WTC11 (cell line): ENCODE results near the gene EIF4G3. TPM values are rescaled to one million over a fixed set of nuclear protein-coding genes. Genes with fewer than 3 reads are reported as not detected.
A peak's percentile ranks its signal among the peaks of the same experiment; 100 is the strongest.

Source experiments
- ATAC-seq: fragments of 200-7000 bp; cut with Tn5 transposase; 2 replicates; pipeline ENCODE4 v1.10.0; 2021; ENCODE audit warnings: mild to moderate bottlenecking, moderate library complexity
- CTCF ChIA-PET: fragments of 300-600 bp; sonication (Branson Sonifier 250); formaldehyde crosslinking; loops from one replicate; lab custom pipeline; 2021; ENCODE audit warnings: antibody characterized with exemption; lab: Charles Lee
- POLR2A ChIA-PET: fragments of 350-600 bp; sonication (Branson Sonifier 250); formaldehyde crosslinking; loops from one replicate; lab custom pipeline; 2021; ENCODE audit warnings: antibody characterized with exemption; lab: Charles Lee
- DNase-seq: peaks from one replicate; pipeline ENCODE4 v3.0.0; 2021; ENCODE audit warnings: low spot score
- H3K27ac Mint-ChIP-seq: 2 replicates; pipeline ENCODE4 v1.8.0; 2021; ENCODE audit warnings: mixed read lengths
- H3K27me3 Mint-ChIP-seq: 2 replicates; pipeline ENCODE4 v1.8.0; 2021; ENCODE audit warnings: low read depth, mild to moderate bottlenecking, moderate library complexity, mixed read lengths
- H3K36me3 Mint-ChIP-seq: 2 replicates; pipeline ENCODE4 v1.8.0; 2021; ENCODE audit warnings: mixed read lengths
- H3K4me1 Mint-ChIP-seq: 2 replicates; pipeline ENCODE4 v1.8.0; 2022; ENCODE audit warnings: mixed read lengths
- H3K4me3 Mint-ChIP-seq: 2 replicates; pipeline ENCODE4 v1.8.0; 2021; ENCODE audit warnings: mild to moderate bottlenecking, moderate library complexity, mixed read lengths
- H3K9me3 Mint-ChIP-seq: 2 replicates; pipeline ENCODE4 v1.8.0; 2021; ENCODE audit warnings: mixed read lengths
- CREB1 ChIP-seq: sonication (generic); formaldehyde crosslinking; IDR thresholded peaks from 2 replicates; pipeline ENCODE4 v1.8.0; 2023; ENCODE audit warnings: mild to moderate bottlenecking, missing genetic modification reagents
- ETV6 ChIP-seq: sonication (generic); formaldehyde crosslinking; IDR thresholded peaks from 2 replicates; pipeline ENCODE4 v1.8.1; 2022; ENCODE audit warnings: mild to moderate bottlenecking, missing genetic modification reagents
- NFYB ChIP-seq: sonication (generic); formaldehyde crosslinking; conservative IDR thresholded peaks from 2 replicates; pipeline ENCODE4 v1.8.0; 2022; ENCODE audit warnings: low read depth, missing genetic modification reagents
- ZBTB21 ChIP-seq: sonication (generic); formaldehyde crosslinking; IDR thresholded peaks from 2 replicates; pipeline ENCODE4 v1.8.1; 2023; ENCODE audit warnings: mild to moderate bottlenecking, missing genetic modification reagents, borderline replicate concordance
- total RNA-seq: library from RNA; stranded (reverse); gene quantifications from 3 replicates; pipeline ENCODE4 v1.2.3, GENCODE V29; 2021
- TF ChIP-seq, protein P1 (sequence below): sonication (generic); formaldehyde crosslinking; conservative IDR thresholded peaks from 2 replicates; pipeline ENCODE4 v1.8.1; 2022; ENCODE audit warnings: mild to moderate bottlenecking, missing genetic modification reagents
- TF ChIP-seq, protein P2 (sequence below): sonication (generic); formaldehyde crosslinking; IDR thresholded peaks from 2 replicates; pipeline ENCODE4 v1.8.1; 2023; ENCODE audit warnings: mild to moderate bottlenecking, missing genetic modification reagents, moderate library complexity
- TF ChIP-seq, protein P3 (sequence below): sonication (generic); formaldehyde crosslinking; IDR thresholded peaks from 2 replicates; pipeline ENCODE4 v1.8.0; 2022; ENCODE audit warnings: mild to moderate bottlenecking, missing genetic modification reagents
- TF ChIP-seq, protein P4 (sequence below): sonication (generic); formaldehyde crosslinking; IDR thresholded peaks from 2 replicates; pipeline ENCODE4 v1.8.0; 2023; ENCODE audit warnings: missing genetic modification reagents, mild to moderate bottlenecking, borderline replicate concordance
- TF ChIP-seq, protein P5 (sequence below): fragments of 250-450 bp; sonication (Bioruptor Pico); conservative IDR thresholded peaks from 2 replicates; pipeline ENCODE4 v1.9.0; 2021; ENCODE audit warnings: mild to moderate bottlenecking
- TF ChIP-seq, protein P6 (sequence below): fragments of 250-450 bp; sonication (Bioruptor Pico); IDR thresholded peaks from 2 replicates; pipeline ENCODE4 v1.9.0; 2021; ENCODE audit warnings: mild to moderate bottlenecking

EIF4G3 gene
- total RNA-seq, 1 experiment from 2014 or later = 77.7 TPM

DNA sequence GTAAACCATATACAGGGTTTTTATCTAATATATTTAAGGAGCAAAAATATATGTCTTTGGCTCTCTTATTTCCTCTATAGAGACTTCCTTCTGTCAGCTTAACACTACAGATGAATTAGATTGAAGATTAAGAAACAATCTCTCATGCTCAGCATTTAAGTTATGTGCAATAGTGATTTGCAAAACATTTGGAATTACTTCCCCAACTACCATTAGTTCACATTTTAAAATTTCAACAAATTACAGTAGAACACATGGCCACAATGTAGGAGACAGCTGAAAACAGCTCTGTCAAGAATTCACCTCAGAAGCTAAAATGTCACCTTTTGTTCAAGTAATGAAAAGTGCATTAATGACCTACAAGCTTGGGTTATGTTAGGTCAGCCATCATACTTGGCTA is 177.9 kb downstream of the EIF4G3 start (continued):
- TF ChIP-seq, protein P1, sequence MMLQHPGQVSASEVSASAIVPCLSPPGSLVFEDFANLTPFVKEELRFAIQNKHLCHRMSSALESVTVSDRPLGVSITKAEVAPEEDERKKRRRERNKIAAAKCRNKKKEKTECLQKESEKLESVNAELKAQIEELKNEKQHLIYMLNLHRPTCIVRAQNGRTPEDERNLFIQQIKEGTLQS (CRISPR knock-in tag) = no peak
- TF ChIP-seq, protein P2, sequence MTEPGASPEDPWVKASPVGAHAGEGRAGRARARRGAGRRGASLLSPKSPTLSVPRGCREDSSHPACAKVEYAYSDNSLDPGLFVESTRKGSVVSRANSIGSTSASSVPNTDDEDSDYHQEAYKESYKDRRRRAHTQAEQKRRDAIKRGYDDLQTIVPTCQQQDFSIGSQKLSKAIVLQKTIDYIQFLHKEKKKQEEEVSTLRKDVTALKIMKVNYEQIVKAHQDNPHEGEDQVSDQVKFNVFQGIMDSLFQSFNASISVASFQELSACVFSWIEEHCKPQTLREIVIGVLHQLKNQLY (CRISPR knock-in tag) = no peak

DNA sequence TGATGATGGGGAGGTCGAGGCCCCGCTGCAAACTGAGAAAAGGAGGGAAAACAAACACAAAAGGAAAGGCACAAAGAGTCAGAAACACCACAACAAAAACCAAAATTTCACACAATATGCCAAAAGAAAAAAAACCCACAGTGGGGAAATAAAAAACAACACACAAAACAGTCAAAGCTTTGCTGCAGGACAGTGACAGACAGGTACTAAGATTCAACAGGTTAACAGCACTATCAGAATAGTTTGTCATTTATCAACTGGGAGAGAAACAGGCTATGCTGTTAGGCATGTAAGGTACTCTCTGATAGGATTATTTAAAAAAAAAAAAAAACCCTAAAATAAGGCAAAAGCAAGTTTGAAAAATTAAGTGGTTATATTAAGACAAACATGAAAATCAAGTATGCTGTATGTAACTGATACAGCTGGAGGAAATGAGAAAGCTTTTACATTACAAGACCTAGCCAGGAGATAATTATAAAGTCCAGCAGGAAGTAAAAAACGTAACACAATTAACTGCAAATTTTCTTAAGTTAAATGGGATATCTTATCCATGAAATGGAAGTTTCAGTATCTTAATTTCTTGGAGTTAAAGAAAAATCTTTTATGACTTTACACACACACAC is 179.0 kb downstream of the EIF4G3 start:
- H3K27me3 Mint-ChIP-seq = no peaks in the 10 kb centered on the region
- H3K27ac Mint-ChIP-seq = peak overlapping the region; percentile 28; the same call in 1 of the 2 replicates
- H3K9me3 Mint-ChIP-seq = no peaks in the 10 kb centered on the region
- no peaks in the 10 kb centered on the region for H3K36me3 Mint-ChIP-seq
- no peak for ATAC-seq
- no peak for DNase-seq
- H3K4me3 Mint-ChIP-seq = no peak overlapping the region
- ChIA-PET CTCF (no interaction called here), POLR2A (interaction anchor here (0.6 kb wide), 1 partner anchor 198 kb away, joined by 3 read pairs; no protein-coding TSS in a partner anchor)
- peaks cover 32% of the 10 kb centered on the region for H3K4me1 Mint-ChIP-seq
- TF ChIP-seq NFYB (CRISPR knock-in tag) (no peak), ZBTB21 (CRISPR knock-in tag) (no peak), CREB1 (CRISPR knock-in tag) (no peak), ETV6 (no peak)
- TF ChIP-seq, protein P3, sequence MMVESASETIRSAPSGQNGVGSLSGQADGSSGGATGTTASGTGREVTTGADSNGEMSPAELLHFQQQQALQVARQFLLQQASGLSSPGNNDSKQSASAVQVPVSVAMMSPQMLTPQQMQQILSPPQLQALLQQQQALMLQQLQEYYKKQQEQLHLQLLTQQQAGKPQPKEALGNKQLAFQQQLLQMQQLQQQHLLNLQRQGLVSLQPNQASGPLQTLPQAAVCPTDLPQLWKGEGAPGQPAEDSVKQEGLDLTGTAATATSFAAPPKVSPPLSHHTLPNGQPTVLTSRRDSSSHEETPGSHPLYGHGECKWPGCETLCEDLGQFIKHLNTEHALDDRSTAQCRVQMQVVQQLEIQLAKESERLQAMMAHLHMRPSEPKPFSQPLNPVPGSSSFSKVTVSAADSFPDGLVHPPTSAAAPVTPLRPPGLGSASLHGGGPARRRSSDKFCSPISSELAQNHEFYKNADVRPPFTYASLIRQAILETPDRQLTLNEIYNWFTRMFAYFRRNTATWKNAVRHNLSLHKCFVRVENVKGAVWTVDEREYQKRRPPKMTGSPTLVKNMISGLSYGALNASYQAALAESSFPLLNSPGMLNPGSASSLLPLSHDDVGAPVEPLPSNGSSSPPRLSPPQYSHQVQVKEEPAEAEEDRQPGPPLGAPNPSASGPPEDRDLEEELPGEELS (CRISPR knock-in tag) = no peak
- TF ChIP-seq, protein P4, sequence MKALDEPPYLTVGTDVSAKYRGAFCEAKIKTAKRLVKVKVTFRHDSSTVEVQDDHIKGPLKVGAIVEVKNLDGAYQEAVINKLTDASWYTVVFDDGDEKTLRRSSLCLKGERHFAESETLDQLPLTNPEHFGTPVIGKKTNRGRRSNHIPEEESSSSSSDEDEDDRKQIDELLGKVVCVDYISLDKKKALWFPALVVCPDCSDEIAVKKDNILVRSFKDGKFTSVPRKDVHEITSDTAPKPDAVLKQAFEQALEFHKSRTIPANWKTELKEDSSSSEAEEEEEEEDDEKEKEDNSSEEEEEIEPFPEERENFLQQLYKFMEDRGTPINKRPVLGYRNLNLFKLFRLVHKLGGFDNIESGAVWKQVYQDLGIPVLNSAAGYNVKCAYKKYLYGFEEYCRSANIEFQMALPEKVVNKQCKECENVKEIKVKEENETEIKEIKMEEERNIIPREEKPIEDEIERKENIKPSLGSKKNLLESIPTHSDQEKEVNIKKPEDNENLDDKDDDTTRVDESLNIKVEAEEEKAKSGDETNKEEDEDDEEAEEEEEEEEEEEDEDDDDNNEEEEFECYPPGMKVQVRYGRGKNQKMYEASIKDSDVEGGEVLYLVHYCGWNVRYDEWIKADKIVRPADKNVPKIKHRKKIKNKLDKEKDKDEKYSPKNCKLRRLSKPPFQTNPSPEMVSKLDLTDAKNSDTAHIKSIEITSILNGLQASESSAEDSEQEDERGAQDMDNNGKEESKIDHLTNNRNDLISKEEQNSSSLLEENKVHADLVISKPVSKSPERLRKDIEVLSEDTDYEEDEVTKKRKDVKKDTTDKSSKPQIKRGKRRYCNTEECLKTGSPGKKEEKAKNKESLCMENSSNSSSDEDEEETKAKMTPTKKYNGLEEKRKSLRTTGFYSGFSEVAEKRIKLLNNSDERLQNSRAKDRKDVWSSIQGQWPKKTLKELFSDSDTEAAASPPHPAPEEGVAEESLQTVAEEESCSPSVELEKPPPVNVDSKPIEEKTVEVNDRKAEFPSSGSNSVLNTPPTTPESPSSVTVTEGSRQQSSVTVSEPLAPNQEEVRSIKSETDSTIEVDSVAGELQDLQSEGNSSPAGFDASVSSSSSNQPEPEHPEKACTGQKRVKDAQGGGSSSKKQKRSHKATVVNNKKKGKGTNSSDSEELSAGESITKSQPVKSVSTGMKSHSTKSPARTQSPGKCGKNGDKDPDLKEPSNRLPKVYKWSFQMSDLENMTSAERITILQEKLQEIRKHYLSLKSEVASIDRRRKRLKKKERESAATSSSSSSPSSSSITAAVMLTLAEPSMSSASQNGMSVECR (CRISPR knock-in tag) = no peak

DNA sequence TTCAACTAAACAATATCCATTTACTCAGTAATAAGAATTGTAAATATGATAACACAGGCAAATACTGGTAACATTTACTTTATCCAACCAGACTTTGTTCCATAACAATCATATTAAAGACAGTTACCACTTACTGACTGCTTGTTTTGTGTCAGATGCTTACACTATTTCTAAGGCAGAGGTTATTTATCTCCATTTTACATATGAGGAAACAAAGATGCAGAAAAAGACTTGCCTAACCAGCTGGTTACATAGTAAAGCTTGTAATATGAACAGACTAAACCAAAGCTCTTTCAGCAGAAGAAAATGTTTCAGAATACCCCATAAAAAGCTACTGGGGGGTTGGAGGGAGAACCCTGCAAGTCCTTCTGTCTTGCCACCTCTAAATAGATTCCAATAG is 180.1 kb downstream of the EIF4G3 start:
- H3K4me1 Mint-ChIP-seq = peaks cover 29% of the 10 kb centered on the region
- TF ChIP-seq, protein P5, sequence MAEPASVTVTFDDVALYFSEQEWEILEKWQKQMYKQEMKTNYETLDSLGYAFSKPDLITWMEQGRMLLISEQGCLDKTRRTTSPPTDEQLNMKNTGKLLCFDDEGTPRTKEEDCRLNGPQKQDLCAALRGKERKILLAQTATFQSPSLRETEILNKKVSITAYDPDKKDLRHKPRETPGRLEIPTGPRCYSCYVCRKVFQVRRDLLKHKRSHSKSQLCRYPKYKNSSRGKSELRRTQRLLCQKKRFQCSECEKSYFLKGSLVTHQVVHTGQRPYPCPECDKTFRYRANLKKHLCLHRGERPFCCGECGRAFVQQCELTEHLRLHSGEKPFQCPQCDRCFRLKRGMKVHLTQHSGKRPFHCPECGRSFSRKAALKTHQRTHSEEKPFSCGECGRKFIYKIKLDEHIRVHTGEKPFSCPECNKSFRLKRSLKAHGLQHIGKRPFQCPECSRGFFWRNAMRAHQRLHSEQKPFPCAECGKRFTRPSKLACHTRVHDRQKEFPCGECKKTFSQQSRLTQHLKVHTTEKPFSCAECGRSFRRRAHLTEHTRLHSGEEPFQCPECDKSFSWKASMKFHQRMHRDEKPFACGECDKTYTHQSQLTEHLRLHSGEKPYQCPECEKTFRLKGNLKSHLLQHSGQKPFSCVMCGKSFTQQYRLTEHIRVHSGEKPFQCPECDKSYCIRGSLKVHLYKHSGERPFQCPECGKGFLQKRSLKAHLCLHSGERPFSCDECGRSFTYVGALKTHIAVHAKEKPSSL (CRISPR knock-in tag) = no peak
- TF ChIP-seq, protein P6, sequence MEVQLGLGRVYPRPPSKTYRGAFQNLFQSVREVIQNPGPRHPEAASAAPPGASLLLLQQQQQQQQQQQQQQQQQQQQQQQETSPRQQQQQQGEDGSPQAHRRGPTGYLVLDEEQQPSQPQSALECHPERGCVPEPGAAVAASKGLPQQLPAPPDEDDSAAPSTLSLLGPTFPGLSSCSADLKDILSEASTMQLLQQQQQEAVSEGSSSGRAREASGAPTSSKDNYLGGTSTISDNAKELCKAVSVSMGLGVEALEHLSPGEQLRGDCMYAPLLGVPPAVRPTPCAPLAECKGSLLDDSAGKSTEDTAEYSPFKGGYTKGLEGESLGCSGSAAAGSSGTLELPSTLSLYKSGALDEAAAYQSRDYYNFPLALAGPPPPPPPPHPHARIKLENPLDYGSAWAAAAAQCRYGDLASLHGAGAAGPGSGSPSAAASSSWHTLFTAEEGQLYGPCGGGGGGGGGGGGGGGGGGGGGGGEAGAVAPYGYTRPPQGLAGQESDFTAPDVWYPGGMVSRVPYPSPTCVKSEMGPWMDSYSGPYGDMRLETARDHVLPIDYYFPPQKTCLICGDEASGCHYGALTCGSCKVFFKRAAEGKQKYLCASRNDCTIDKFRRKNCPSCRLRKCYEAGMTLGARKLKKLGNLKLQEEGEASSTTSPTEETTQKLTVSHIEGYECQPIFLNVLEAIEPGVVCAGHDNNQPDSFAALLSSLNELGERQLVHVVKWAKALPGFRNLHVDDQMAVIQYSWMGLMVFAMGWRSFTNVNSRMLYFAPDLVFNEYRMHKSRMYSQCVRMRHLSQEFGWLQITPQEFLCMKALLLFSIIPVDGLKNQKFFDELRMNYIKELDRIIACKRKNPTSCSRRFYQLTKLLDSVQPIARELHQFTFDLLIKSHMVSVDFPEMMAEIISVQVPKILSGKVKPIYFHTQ (CRISPR knock-in tag) = no peak
- H3K4me3 Mint-ChIP-seq = no peak overlapping the region
- ATAC-seq (no peak), DNase-seq (no peak)
- H3K27ac Mint-ChIP-seq = no peak overlapping the region
- no peaks in the 10 kb centered on the region for H3K36me3 Mint-ChIP-seq
- ChIA-PET POLR2A (no interaction called here), CTCF (no interaction called here)
- no peaks in the 10 kb centered on the region for H3K27me3 Mint-ChIP-seq
- no peaks in the 10 kb centered on the region for H3K9me3 Mint-ChIP-seq
